Natural killer cell (primary cell): Measurements from ENCODE around the gene CALR3. TPM values are rescaled to one million over a fixed set of nuclear protein-coding genes. Genes with fewer than 3 reads are reported as not detected.

Source experiments
- ATAC-seq, 3 donors: fragments of 150-1000 bp in 2 of 3; fragments of 200-7000 bp in 1 of 3; cut with Tn5 transposase; 1 replicate in 1 of 3; 2 replicates in 2 of 3; pipeline ENCODE4 v1.10.0; 2021; ENCODE audit warnings: mild to moderate bottlenecking in 2 of 3, moderate library complexity in 2 of 3
- DNase-seq, 2 donors: peaks; one replicate each; pipeline versions ENCODE4 v3.0.0 to v3.0.0-alpha.2; 2013 to 2021; ENCODE audit warnings: mixed read lengths in 1 of 2
- H3K27ac ChIP-seq: one replicate; pipeline ENCODE4 v1.5.1; 2013; ENCODE audit warnings: mild to moderate bottlenecking, low read length
- H3K27me3 ChIP-seq: one replicate; pipeline ENCODE4 v1.6.1; 2013; ENCODE audit warnings: low read length; ENCODE audit not compliant: control insufficient read depth, insufficient read depth
- H3K36me3 ChIP-seq: one replicate; pipeline ENCODE4 v1.6.1; 2013; ENCODE audit warnings: low read length; ENCODE audit not compliant: control insufficient read depth, insufficient read depth
- H3K4me1 ChIP-seq: one replicate; pipeline ENCODE4 v1.6.1; 2013; ENCODE audit warnings: low read length; ENCODE audit not compliant: control insufficient read depth, insufficient read depth
- H3K4me3 ChIP-seq: one replicate; pipeline ENCODE4 v1.5.1; 2013; ENCODE audit warnings: low read length
- H3K9me3 ChIP-seq: one replicate; pipeline ENCODE4 v1.6.1; 2013; ENCODE audit warnings: low read length; ENCODE audit not compliant: control insufficient read depth, insufficient read depth
- H3K27ac Mint-ChIP-seq, 2 donors: one replicate each; pipeline ENCODE4 v1.8.0; 2022; ENCODE audit warnings: mild to moderate bottlenecking in 2 of 2, mixed read lengths in 2 of 2, moderate library complexity in 1 of 2
- H3K27me3 Mint-ChIP-seq, 2 donors: one replicate each; pipeline ENCODE4 v1.8.0; 2022; ENCODE audit warnings: low read depth in 2 of 2, mixed read lengths in 2 of 2
- H3K36me3 Mint-ChIP-seq: one replicate; pipeline ENCODE4 v1.8.0; 2022; ENCODE audit warnings: mixed read lengths
- H3K4me1 Mint-ChIP-seq, 2 donors: one replicate each; pipeline ENCODE4 v1.8.0; 2022; ENCODE audit warnings: mixed read lengths in 2 of 2
- H3K4me3 Mint-ChIP-seq: one replicate; pipeline ENCODE4 v1.8.0; 2022; ENCODE audit warnings: mild to moderate bottlenecking, moderate library complexity, mixed read lengths
- H3K9me3 Mint-ChIP-seq, 2 donors: one replicate each; pipeline ENCODE4 v1.8.0; 2022; ENCODE audit warnings: mixed read lengths in 2 of 2
- WGBS: methylation state at CpG from one replicate; pipeline ENCODE4 v1.1.7; 2013; ENCODE audit warnings: missing lambda C conversion rate; ENCODE audit not compliant: insufficient coverage; 5-methylcytosine and 5-hydroxymethylcytosine counted together
- intact Hi-C: fragments of 100-400 bp; cut with micrococcal nuclease; formaldehyde crosslinking; loops from one replicate; pipeline ENCODE4 v1.14.2; 2022
- total RNA-seq, 4 donors: library from RNA; stranded (reverse); fragments of 120-200 nt in 1 of 4; gene quantifications; one replicate each; pipeline versions ENCODE4 v1.2.3 to v1.2.4, GENCODE V29; 2013 to 2022
- TF ChIP-seq, protein P1 (sequence below): fragments of 200-600 bp; IDR thresholded peaks from one replicate; pipeline ENCODE4 v1.8.0; 2022; ENCODE audit warnings: antibody characterized with exemption

CALR3 gene
- total RNA-seq, 3 donors from 2014 or later (not counting 1 experiment from before 2014, with no cell fraction given), result not detected

DNA sequence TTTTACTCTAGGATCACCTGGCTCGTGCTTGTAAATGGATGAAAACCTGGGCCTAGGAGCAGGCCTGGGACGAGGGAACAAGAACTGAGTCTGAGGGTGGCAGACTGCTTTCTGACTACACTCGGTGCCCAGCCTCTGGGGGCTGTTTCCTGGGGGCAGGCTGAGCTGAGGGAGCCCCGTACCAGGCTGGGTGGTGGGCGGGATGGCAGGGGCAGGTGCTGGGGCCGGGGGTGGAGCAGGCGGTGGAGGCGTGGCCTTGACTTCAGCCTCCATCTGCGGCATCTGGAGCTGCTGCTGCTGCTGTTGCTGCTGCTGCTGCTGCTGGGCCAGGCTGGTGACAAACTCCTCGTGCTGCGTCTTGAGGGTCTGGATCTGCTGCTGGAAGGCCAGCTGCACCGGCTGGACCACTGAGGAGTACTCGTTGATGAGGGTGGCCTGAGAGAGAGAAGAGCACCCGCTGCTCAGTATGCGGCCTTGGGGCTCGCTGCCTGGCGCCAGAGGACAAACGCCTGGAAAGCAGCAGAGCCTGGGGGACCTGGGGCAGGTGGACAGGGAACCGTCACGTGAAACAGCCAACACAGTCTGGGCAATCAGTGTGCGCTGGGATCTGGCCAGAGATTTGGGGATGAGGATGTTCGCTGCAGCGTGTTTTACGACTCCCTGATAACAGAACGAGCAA, 33.6 kb upstream of the CALR3 start:
- ATAC-seq (no peak), DNase-seq (no peak)
- Histone ChIP-seq H3K9me3 (no peaks in the 10 kb centered on the region), H3K36me3 (peaks cover 85% of the 10 kb centered on the region), H3K27me3 (no peaks in the 10 kb centered on the region), H3K4me1 (no peaks in the 10 kb centered on the region), H3K4me3 (no peak overlapping the region), H3K27ac (no peak overlapping the region)
- Mint-ChIP-seq H3K36me3 (no peaks in the 10 kb centered on the region), H3K4me1 (peaks cover 0 to 8% of the 10 kb centered on the region in 2 donors), H3K27ac (no peak overlapping the region), H3K9me3 (no peaks in the 10 kb centered on the region), H3K4me3 (no peak overlapping the region), H3K27me3 (no peaks in the 10 kb centered on the region)
- 94% methylated on average over 25 of the region's 25 CpGs for WGBS
- TF ChIP-seq, protein P1, sequence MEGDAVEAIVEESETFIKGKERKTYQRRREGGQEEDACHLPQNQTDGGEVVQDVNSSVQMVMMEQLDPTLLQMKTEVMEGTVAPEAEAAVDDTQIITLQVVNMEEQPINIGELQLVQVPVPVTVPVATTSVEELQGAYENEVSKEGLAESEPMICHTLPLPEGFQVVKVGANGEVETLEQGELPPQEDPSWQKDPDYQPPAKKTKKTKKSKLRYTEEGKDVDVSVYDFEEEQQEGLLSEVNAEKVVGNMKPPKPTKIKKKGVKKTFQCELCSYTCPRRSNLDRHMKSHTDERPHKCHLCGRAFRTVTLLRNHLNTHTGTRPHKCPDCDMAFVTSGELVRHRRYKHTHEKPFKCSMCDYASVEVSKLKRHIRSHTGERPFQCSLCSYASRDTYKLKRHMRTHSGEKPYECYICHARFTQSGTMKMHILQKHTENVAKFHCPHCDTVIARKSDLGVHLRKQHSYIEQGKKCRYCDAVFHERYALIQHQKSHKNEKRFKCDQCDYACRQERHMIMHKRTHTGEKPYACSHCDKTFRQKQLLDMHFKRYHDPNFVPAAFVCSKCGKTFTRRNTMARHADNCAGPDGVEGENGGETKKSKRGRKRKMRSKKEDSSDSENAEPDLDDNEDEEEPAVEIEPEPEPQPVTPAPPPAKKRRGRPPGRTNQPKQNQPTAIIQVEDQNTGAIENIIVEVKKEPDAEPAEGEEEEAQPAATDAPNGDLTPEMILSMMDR, result no peak
- intact Hi-C loops, result no loop called here

DNA sequence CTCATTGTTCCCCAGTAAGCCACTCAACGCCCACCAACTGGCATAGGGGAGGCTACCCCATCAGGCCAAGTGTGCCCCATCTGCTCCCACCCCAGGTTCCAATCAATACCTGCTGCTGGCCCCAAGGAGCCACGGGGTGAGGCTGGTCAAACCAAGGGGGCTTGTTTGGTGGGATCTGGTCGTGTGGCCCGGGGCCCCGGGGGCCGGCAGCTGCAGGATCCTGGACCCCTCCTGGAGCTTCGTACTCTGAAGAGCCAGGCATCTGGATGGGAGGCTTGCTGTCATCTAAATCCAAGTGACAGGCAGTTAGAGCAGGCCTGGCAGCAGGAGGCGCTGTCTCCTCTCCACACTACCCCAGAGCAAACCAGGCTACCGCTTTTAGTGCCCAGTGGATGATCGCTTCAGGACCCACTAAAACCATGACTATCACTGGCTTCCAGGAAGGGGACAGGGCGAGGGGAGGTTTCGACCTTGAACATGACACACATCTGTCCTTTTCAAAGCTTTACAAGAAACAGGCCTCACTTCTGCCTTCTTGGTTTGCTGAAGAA, 32.1 kb upstream of the CALR3 start:
- WGBS, result 94% methylated on average over 12 of the region's 12 CpGs
- no peak overlapping the region for H3K27ac ChIP-seq
- DNase-seq (peak in 1 of 2 donors; percentile 70), ATAC-seq (peak in 2 of 3 donors; percentile 53 to 59)
- Mint-ChIP-seq H3K4me1 (peaks cover 0 to 8% of the 10 kb centered on the region in 2 donors), H3K27ac (peak overlapping the region in 1 of 2 donors; percentile 35), H3K9me3 (no peaks in the 10 kb centered on the region), H3K36me3 (no peaks in the 10 kb centered on the region), H3K4me3 (no peak overlapping the region), H3K27me3 (no peaks in the 10 kb centered on the region)
- no peaks in the 10 kb centered on the region for H3K27me3 ChIP-seq
- no peaks in the 10 kb centered on the region for H3K4me1 ChIP-seq
- no peak overlapping the region for H3K4me3 ChIP-seq
- H3K36me3 ChIP-seq, result peaks cover 85% of the 10 kb centered on the region
- intact Hi-C loops, result no loop called here
- TF ChIP-seq, protein P1, result peak; percentile 18
- H3K9me3 ChIP-seq, result no peaks in the 10 kb centered on the region

DNA sequence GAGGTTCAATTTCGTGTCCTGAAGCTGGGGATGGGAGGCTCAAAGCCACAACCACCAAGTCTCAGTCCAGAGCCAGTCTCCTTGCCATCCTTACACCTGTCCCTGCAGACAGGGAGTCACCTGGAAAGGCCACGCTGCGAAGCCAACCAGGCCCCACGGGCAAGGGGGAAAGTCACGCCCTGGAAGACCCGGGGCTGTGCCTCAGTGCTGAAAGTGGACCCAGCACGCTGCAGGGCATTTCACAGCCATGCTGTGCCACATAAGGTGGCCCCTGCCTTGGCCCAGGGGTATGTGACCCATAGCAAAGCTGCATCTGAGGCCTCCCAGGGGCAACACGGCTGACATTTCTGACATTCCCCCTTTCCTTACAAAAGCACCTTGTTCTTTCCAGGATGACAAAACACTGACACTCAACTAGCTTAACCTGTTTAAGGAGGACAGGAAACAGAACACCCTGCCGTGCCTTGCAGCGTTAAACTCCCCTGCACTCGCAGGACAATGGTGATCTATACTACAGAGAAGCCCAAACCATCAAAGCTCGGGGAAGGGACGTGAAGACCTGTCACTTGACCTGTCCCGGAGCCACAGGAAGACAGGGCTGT, 31.5 kb upstream of the CALR3 start:
- Mint-ChIP-seq H3K9me3 (no peaks in the 10 kb centered on the region), H3K27me3 (no peaks in the 10 kb centered on the region), H3K4me3 (no peak overlapping the region), H3K4me1 (peaks cover 0 to 8% of the 10 kb centered on the region in 2 donors), H3K27ac (peak overlapping the region in 1 of 2 donors; percentile 35), H3K36me3 (no peaks in the 10 kb centered on the region)
- Histone ChIP-seq H3K27ac (no peak overlapping the region), H3K4me3 (no peak overlapping the region), H3K36me3 (peaks cover 85% of the 10 kb centered on the region), H3K9me3 (no peaks in the 10 kb centered on the region), H3K4me1 (no peaks in the 10 kb centered on the region), H3K27me3 (no peaks in the 10 kb centered on the region)
- TF ChIP-seq, protein P1, result no peak
- WGBS, result 89% methylated on average over 14 of the region's 14 CpGs
- intact Hi-C loops, result no loop called here
- no peak for DNase-seq
- ATAC-seq, result no peak
